K562 (cell line): ENCODE measurements around the gene MARK2. TPM values are rescaled to one million over a fixed set of nuclear protein-coding genes. Genes with fewer than 3 reads are reported as not detected.

ENCODE experiments used
- ATAC-seq: fragments of 200-7000 bp; cut with Tn5 transposase; 3 replicates; pipeline ENCODE4 v1.9.1; 2020; ENCODE audit warnings: moderate library complexity
- BruUV-seq: library from RNA; stranded (reverse); fragments of 400-500 nt; replicated peaks from 2 replicates; lab custom pipeline; 2021; lab: Mats Ljungman, UMichigan
- CTCF ChIA-PET: fragments of 300-600 bp; formaldehyde crosslinking; extraction: SDS; loops from one replicate; lab custom pipeline; 2021; ENCODE audit warnings: low intra/inter-chr PET ratio; lab: Yijun Ruan, JAX
- POLR2A ChIA-PET: fragments of 300-600, 350-650 bp; sonication (Branson Sonifier 250); formaldehyde crosslinking; extraction: SDS; loops from one replicate; lab custom pipeline; 2021; ENCODE audit warnings: antibody characterized with exemption, inconsistent platforms; lab: Yijun Ruan, JAX
- DNase-seq, 4 experiments: peaks; one replicate each; pipeline versions ENCODE4 v3.0.0 to v3.0.0-alpha.2; 2011 to 2018; ENCODE audit warnings: low spot score in 3 of 4, mixed read lengths in 3 of 4; ENCODE audit errors: extremely low read depth in 1 of 4
- FAIRE-seq: peaks from 2 replicates; lab custom pipeline; 2011; peaks lifted over from hg19 to GRCh38; lab: Jason Lieb, UNC
- H2AFZ ChIP-seq: 2 replicates; pipeline ENCODE4 v1.6.0; 2011; ENCODE audit warnings: low read depth, low read length, control low read depth, inconsistent platforms
- H3K27ac ChIP-seq: fragments of 200-600 bp; 3 replicates; pipeline ENCODE4 v1.8.0; 2011; ENCODE audit warnings: low read depth, mild to moderate bottlenecking, control low read depth, inconsistent platforms, low read length, moderate library complexity, mixed read lengths; ENCODE audit errors: extremely low read depth
- H3K27me3 ChIP-seq, 2 experiments: fragments of 300-600 bp in 1 of 2; 2 replicates in 1 of 2; 3 replicates in 1 of 2; pipeline versions ENCODE4 v1.6.0 to v1.8.0; 2011; ENCODE audit warnings: inconsistent platforms in 2 of 2, low read length in 2 of 2, mild to moderate bottlenecking in 1 of 2, mixed read lengths in 1 of 2, moderate library complexity in 1 of 2; ENCODE audit not compliant: control insufficient read depth in 2 of 2, insufficient read depth in 2 of 2
- H3K36me3 ChIP-seq: fragments of 300-600 bp; 3 replicates; pipeline ENCODE4 v1.8.0; 2011; ENCODE audit warnings: mild to moderate bottlenecking, low read length, inconsistent platforms; ENCODE audit not compliant: control insufficient read depth, insufficient read depth
- H3K4me1 ChIP-seq, 2 experiments: fragments of 200-600 bp in 1 of 2; replicated peaks in 1 of 2; 2 replicates in 1 of 2; 3 replicates in 1 of 2; pipeline versions ENCODE4 v1.5.1 to v1.8.0; 2011; ENCODE audit warnings: inconsistent platforms in 2 of 2, low read length in 2 of 2, mild to moderate bottlenecking in 1 of 2, mixed read lengths in 1 of 2, moderate library complexity in 1 of 2; ENCODE audit not compliant: control insufficient read depth in 2 of 2, insufficient read depth in 2 of 2
- H3K4me2 ChIP-seq: 2 replicates; pipeline ENCODE4 v1.6.1; 2011; ENCODE audit warnings: low read length, control low read depth, inconsistent platforms, mixed read lengths; ENCODE audit not compliant: insufficient read depth
- H3K4me3 ChIP-seq: fragments of 200-600 bp; sonication (generic), shearing (Covaris generic); 2 replicates; pipeline ENCODE4 v1.5.1; 2016; ENCODE audit warnings: control low read depth, inconsistent platforms
- H3K79me2 ChIP-seq: fragments of 200-600 bp; 3 replicates; pipeline ENCODE4 v1.8.0; 2011; ENCODE audit warnings: low read length, inconsistent platforms; ENCODE audit not compliant: control insufficient read depth, insufficient read depth
- H3K9ac ChIP-seq, 2 experiments: 2 replicates each; pipeline versions ENCODE4 v1.6.0 to v1.6.1; 2011; ENCODE audit warnings: low read depth in 2 of 2, low read length in 2 of 2, control low read depth in 1 of 2, inconsistent platforms in 1 of 2, mild to moderate bottlenecking in 1 of 2, mixed read lengths in 1 of 2; ENCODE audit not compliant: insufficient read depth in 1 of 2
- H3K9me1 ChIP-seq: one replicate; pipeline ENCODE4 v1.6.0; 2011; ENCODE audit warnings: inconsistent platforms, mild to moderate bottlenecking, low read length, moderate library complexity; ENCODE audit not compliant: control insufficient read depth, insufficient read depth
- H3K9me3 ChIP-seq: replicated peaks from 2 replicates; pipeline ENCODE4 v1.5.1; 2011; ENCODE audit warnings: low read depth, low read length, inconsistent platforms; ENCODE audit not compliant: control insufficient read depth, insufficient read depth
- H4K20me1 ChIP-seq: replicated peaks from 2 replicates; pipeline ENCODE4 v1.6.1; 2011; ENCODE audit warnings: low read length, inconsistent platforms, mixed read lengths; ENCODE audit not compliant: control insufficient read depth, insufficient read depth
- FOSL1 ChIP-seq: fragments of 200-800 bp; sonication (Bioruptor generic); conservative IDR thresholded peaks from 2 replicates; pipeline ENCODE4 v1.6.1; 2016; ENCODE audit warnings: missing genetic modification characterization, missing compliant biosample characterization
- NR4A1 ChIP-seq, 2 experiments: fragments of 250-450 bp in 1 of 2; fragments of 450-650 bp in 1 of 2; sonication (Bioruptor Pico) in 1 of 2; IDR thresholded peaks; 2 replicates each; pipeline versions ENCODE4 v1.4.0 to v1.6.1; 2016 to 2020; ENCODE audit warnings: mild to moderate bottlenecking in 2 of 2, missing compliant biosample characterization in 1 of 2, missing genetic modification characterization in 1 of 2, moderate library complexity in 1 of 2
- RUNX1 ChIP-seq: sonication (generic); IDR thresholded peaks from 2 replicates; pipeline ENCODE4 v1.6.1; 2016; ENCODE audit warnings: antibody characterized with exemption, low read depth
- ZNF316 ChIP-seq: fragments of 450-650 bp; IDR thresholded peaks from 2 replicates; pipeline ENCODE4 v1.6.1; 2016
- WGBS: fragments of 100-300 bp; shearing (Covaris generic); methylation state at CpG from one replicate; pipeline ENCODE4 v1.1.6; 2016; ENCODE audit warnings: low coverage, mixed read lengths; ENCODE audit not compliant: insufficient coverage; ENCODE audit errors: missing lambda C conversion rate; 5-methylcytosine and 5-hydroxymethylcytosine counted together
- in situ Hi-C: fragments of 300-500 bp; cut with MboI; formaldehyde crosslinking; loops from 4 replicates; pipeline ENCODE4 v1.15.0; 2018; ENCODE audit warnings: inconsistent platforms, mixed read lengths
- intact Hi-C: fragments of 100-400 bp; cut with micrococcal nuclease; formaldehyde crosslinking; loops from 2 replicates; pipeline ENCODE4 v1.14.2; 2022
- polyA plus RNA-seq, 8 experiments: library from polyadenylated mRNA; depleted of rRNA in 4 of 8; stranded (reverse) in 5 of 8; unstranded in 3 of 8; fragments of >200 nt; fragmentation: Nextera tagmentation in 2 of 8; fragmentation: Illumina TruSeq in 1 of 8; extraction: Ambion mirVana in 2 of 8; extraction: Trizol in 1 of 8; gene quantifications; 2 replicates each; pipeline versions ENCODE4 v1.2.1 to v1.2.3, GENCODE V29; 2011 to 2014; ENCODE audit warnings: inconsistent platforms in 1 of 8, missing spikeins in 1 of 8
- total RNA-seq, 7 experiments: library from RNA; depleted of rRNA in 6 of 7; stranded (reverse); fragments of >200 nt in 6 of 7; fragmentation: Illumina TruSeq in 2 of 7; extraction: Trizol in 2 of 7; gene quantifications; 2 replicates each; pipeline versions ENCODE4 v1.2.1 to v1.2.3, GENCODE V29; 2011 to 2021; ENCODE audit warnings: low replicate concordance in 1 of 7
- TF ChIP-seq, protein P1 (sequence below), 2 experiments: fragments of 450-650 bp; IDR thresholded peaks; 2 replicates each; pipeline ENCODE4 v1.6.1; 2018; ENCODE audit warnings: mild to moderate bottlenecking in 2 of 2, low read depth in 1 of 2; ENCODE audit not compliant: partially characterized antibody in 2 of 2

Gene MARK2
- total and polyA plus RNA-seq, 9 of the 15 experiments (the other 6 are each of a cell fraction or from before 2014, with no cell fraction given): 0.32 to 43.5 (median 15.1) TPM

- Histone ChIP-seq H3K79me2 (peaks cover 78% of the 10 kb centered on the region), H3K36me3 (peaks cover 27% of the 10 kb centered on the region; the same call in 2 of the 3 replicates)
- 14% methylated on average over 2 of the region's 2 CpGs for WGBS
These were observed 40.9 kb downstream of the MARK2 start for GRCh38 chr11:63879598-63880402.

More at GRCh38 chr11:63879598-63880402, 40.9 kb downstream of the MARK2 start:
- DNase-seq (no peak), ATAC-seq (no peak), FAIRE-seq (peak; percentile 40)
- Histone ChIP-seq H4K20me1 (peaks cover 17% of the 10 kb centered on the region; the same call in 1 of the 2 replicates), H3K27ac (no peak overlapping the region), H3K9me3 (no peaks in the 10 kb centered on the region), H2AFZ (no peak overlapping the region), H3K9ac (no peak overlapping the region; a peak in 1 of 4 replicates), H3K4me2 (no peak overlapping the region), H3K9me1 (no peaks in the 10 kb centered on the region), H3K4me1 (peaks cover 12 to 19% of the 10 kb centered on the region in 2 experiments), H3K4me3 (no peak overlapping the region)
- in situ Hi-C loops (no loop called here), intact Hi-C loops (no loop called here)
- ChIA-PET POLR2A (interaction anchor here (0.6 to 2.9 kb wide), 3 partner anchors 8 to 128 kb away, joined by 3 to 10 read pairs (median 4); no protein-coding TSS in a partner anchor), CTCF (interaction anchor here (0.7 kb wide), 1 partner anchor 32 kb away, joined by 3 read pairs; no protein-coding TSS in a partner anchor)
- BruUV-seq: no TSS peak
- TF ChIP-seq RUNX1: no peak
- TF ChIP-seq ZNF316: peak; percentile 40; the same call in 1 of the 2 replicates
- TF ChIP-seq FOSL1: peak; percentile 30; the same call in 1 of the 2 replicates
- TF ChIP-seq, protein P1, sequence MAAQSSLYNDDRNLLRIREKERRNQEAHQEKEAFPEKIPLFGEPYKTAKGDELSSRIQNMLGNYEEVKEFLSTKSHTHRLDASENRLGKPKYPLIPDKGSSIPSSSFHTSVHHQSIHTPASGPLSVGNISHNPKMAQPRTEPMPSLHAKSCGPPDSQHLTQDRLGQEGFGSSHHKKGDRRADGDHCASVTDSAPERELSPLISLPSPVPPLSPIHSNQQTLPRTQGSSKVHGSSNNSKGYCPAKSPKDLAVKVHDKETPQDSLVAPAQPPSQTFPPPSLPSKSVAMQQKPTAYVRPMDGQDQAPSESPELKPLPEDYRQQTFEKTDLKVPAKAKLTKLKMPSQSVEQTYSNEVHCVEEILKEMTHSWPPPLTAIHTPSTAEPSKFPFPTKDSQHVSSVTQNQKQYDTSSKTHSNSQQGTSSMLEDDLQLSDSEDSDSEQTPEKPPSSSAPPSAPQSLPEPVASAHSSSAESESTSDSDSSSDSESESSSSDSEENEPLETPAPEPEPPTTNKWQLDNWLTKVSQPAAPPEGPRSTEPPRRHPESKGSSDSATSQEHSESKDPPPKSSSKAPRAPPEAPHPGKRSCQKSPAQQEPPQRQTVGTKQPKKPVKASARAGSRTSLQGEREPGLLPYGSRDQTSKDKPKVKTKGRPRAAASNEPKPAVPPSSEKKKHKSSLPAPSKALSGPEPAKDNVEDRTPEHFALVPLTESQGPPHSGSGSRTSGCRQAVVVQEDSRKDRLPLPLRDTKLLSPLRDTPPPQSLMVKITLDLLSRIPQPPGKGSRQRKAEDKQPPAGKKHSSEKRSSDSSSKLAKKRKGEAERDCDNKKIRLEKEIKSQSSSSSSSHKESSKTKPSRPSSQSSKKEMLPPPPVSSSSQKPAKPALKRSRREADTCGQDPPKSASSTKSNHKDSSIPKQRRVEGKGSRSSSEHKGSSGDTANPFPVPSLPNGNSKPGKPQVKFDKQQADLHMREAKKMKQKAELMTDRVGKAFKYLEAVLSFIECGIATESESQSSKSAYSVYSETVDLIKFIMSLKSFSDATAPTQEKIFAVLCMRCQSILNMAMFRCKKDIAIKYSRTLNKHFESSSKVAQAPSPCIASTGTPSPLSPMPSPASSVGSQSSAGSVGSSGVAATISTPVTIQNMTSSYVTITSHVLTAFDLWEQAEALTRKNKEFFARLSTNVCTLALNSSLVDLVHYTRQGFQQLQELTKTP (IDR thresholded peaks at IDR 0.05; ENCODE audit: low read depth in 1 of 2, partially characterized antibody in 2 of 2): no peak
- no peak for TF ChIP-seq NR4A1 (CRISPR knock-in tag; IDR thresholded peaks at IDR 0.05)
- TF ChIP-seq NR4A1 (tag; IDR thresholded peaks at IDR 0.05): no peak
- TF ChIP-seq, all 486 proteins: peak for 2
- no peaks in the 10 kb centered on the region for H3K27me3 ChIP-seq
